GM23248 (cell line): Measurements from ENCODE around the gene KANSL2.

Experiments used
- EZH2 ChIP-seq: fragments of 200-600 bp; sonication (generic); IDR thresholded peaks from 2 replicates; pipeline ENCODE4 v1.6.1; 2018; ENCODE audit warnings: antibody characterized with exemption, mild to moderate bottlenecking; ENCODE audit not compliant: insufficient read depth, poor library complexity, severe bottlenecking
- EZH2phosphoT487 ChIP-seq: fragments of 200-600 bp; sonication (generic); IDR thresholded peaks from 2 replicates; pipeline ENCODE4 v1.6.1; 2018; ENCODE audit warnings: antibody characterized with exemption, moderate library complexity, mild to moderate bottlenecking, low read depth; ENCODE audit not compliant: insufficient read depth

DNA sequence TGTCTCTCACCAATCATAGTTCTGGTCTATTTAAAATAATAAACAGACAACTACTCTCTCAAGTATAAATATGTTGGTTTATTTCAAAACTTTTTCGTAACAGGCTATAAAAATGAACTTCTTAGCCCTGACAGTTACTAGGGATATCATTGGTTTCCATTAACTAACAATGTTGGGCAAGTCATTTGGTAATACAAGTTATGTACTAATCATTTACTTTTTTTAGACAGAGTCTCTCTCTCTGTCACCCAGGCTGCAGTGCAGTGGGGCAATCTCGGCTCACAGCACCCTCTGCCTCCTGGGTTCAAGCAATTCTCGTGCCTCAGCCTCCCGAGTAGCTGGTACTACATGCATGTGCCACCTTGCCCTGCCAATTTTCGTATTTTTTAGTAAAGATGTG, 14.6 kb upstream of the KANSL2 start:
- no peak for TF ChIP-seq EZH2
- no peak for TF ChIP-seq EZH2phosphoT487
